Natural killer cell (primary cell): ENCODE measurements around the gene ARID1B. TPM values are rescaled to one million over a fixed set of nuclear protein-coding genes. Genes with fewer than 3 reads are reported as not detected.
A peak's percentile ranks its signal among the peaks of the same experiment; 100 is the strongest.

Experiments used
- ATAC-seq, 3 donors: fragments of 150-1000 bp in 2 of 3; fragments of 200-7000 bp in 1 of 3; cut with Tn5 transposase; 1 replicate in 1 of 3; 2 replicates in 2 of 3; pipeline ENCODE4 v1.10.0; 2021; ENCODE audit warnings: mild to moderate bottlenecking in 2 of 3, moderate library complexity in 2 of 3
- DNase-seq, 2 donors: peaks; one replicate each; pipeline versions ENCODE4 v3.0.0 to v3.0.0-alpha.2; 2013 to 2021; ENCODE audit warnings: mixed read lengths in 1 of 2
- H3K27ac ChIP-seq: one replicate; pipeline ENCODE4 v1.5.1; 2013; ENCODE audit warnings: mild to moderate bottlenecking, low read length
- H3K27me3 ChIP-seq: one replicate; pipeline ENCODE4 v1.6.1; 2013; ENCODE audit warnings: low read length; ENCODE audit not compliant: control insufficient read depth, insufficient read depth
- H3K36me3 ChIP-seq: one replicate; pipeline ENCODE4 v1.6.1; 2013; ENCODE audit warnings: low read length; ENCODE audit not compliant: control insufficient read depth, insufficient read depth
- H3K4me1 ChIP-seq: one replicate; pipeline ENCODE4 v1.6.1; 2013; ENCODE audit warnings: low read length; ENCODE audit not compliant: control insufficient read depth, insufficient read depth
- H3K4me3 ChIP-seq: one replicate; pipeline ENCODE4 v1.5.1; 2013; ENCODE audit warnings: low read length
- H3K9me3 ChIP-seq: one replicate; pipeline ENCODE4 v1.6.1; 2013; ENCODE audit warnings: low read length; ENCODE audit not compliant: control insufficient read depth, insufficient read depth
- H3K27ac Mint-ChIP-seq, 2 donors: one replicate each; pipeline ENCODE4 v1.8.0; 2022; ENCODE audit warnings: mild to moderate bottlenecking in 2 of 2, mixed read lengths in 2 of 2, moderate library complexity in 1 of 2
- H3K27me3 Mint-ChIP-seq, 2 donors: one replicate each; pipeline ENCODE4 v1.8.0; 2022; ENCODE audit warnings: low read depth in 2 of 2, mixed read lengths in 2 of 2
- H3K36me3 Mint-ChIP-seq: one replicate; pipeline ENCODE4 v1.8.0; 2022; ENCODE audit warnings: mixed read lengths
- H3K4me1 Mint-ChIP-seq, 2 donors: one replicate each; pipeline ENCODE4 v1.8.0; 2022; ENCODE audit warnings: mixed read lengths in 2 of 2
- H3K4me3 Mint-ChIP-seq: one replicate; pipeline ENCODE4 v1.8.0; 2022; ENCODE audit warnings: mild to moderate bottlenecking, moderate library complexity, mixed read lengths
- H3K9me3 Mint-ChIP-seq, 2 donors: one replicate each; pipeline ENCODE4 v1.8.0; 2022; ENCODE audit warnings: mixed read lengths in 2 of 2
- WGBS: methylation state at CpG from one replicate; pipeline ENCODE4 v1.1.7; 2013; ENCODE audit warnings: missing lambda C conversion rate; ENCODE audit not compliant: insufficient coverage; 5-methylcytosine and 5-hydroxymethylcytosine counted together
- intact Hi-C: fragments of 100-400 bp; cut with micrococcal nuclease; formaldehyde crosslinking; loops from one replicate; pipeline ENCODE4 v1.14.2; 2022
- total RNA-seq, 4 donors: library from RNA; stranded (reverse); fragments of 120-200 nt in 1 of 4; gene quantifications; one replicate each; pipeline versions ENCODE4 v1.2.3 to v1.2.4, GENCODE V29; 2013 to 2022
- TF ChIP-seq, protein P1 (sequence below): fragments of 200-600 bp; IDR thresholded peaks from one replicate; pipeline ENCODE4 v1.8.0; 2022; ENCODE audit warnings: antibody characterized with exemption

Gene ARID1B
- total RNA-seq, 3 donors from 2014 or later (not counting 1 experiment from before 2014, with no cell fraction given): 180 to 201 (median 189) TPM

DNA sequence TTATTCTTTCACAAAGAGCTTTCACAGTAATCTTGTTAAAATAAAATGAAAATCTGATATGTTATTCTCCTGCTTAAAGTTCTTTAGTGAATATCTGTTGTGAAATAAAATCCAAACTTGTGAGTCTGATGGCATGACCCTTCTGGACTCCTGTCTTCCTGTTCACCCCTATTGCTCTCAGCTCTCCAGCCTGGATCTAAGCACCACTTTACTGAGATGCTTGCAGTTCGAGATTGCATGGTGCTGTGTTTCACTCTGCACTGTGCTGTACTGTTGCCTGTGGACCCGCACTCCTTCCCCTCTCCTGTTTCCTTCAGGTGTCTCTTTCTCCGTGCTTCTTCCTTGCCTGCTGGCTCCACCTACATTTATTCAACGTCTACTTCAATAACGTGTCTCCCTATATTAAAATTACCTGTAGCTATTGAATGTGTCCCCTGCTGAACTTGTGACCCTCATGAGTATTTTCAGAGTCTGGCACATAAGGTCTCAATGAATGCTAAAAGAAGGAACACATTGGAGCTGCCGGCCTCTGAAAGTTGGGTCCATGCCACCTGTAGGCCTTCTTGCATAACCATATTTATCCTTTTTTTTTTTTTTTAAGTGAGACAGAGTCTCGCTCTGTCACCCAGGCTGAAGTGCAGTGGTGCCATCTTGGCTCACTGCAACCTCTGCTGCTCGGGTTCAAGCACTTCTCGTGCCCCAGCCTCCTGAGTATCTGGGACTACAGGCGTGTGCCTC is 100.1 kb downstream of the ARID1B start:
- Mint-ChIP-seq H3K27ac (no peak overlapping the region), H3K9me3 (no peaks in the 10 kb centered on the region), H3K27me3 (no peaks in the 10 kb centered on the region), H3K4me3 (no peak overlapping the region), H3K36me3 (no peaks in the 10 kb centered on the region), H3K4me1 (peaks cover 53 to 77% of the 10 kb centered on the region in 2 donors)
- no peak overlapping the region for H3K27ac ChIP-seq
- no peaks in the 10 kb centered on the region for H3K27me3 ChIP-seq
- intact Hi-C loops: no loop called here
- H3K36me3 ChIP-seq: no peaks in the 10 kb centered on the region
- no peaks in the 10 kb centered on the region for H3K4me1 ChIP-seq
- TF ChIP-seq, protein P1, sequence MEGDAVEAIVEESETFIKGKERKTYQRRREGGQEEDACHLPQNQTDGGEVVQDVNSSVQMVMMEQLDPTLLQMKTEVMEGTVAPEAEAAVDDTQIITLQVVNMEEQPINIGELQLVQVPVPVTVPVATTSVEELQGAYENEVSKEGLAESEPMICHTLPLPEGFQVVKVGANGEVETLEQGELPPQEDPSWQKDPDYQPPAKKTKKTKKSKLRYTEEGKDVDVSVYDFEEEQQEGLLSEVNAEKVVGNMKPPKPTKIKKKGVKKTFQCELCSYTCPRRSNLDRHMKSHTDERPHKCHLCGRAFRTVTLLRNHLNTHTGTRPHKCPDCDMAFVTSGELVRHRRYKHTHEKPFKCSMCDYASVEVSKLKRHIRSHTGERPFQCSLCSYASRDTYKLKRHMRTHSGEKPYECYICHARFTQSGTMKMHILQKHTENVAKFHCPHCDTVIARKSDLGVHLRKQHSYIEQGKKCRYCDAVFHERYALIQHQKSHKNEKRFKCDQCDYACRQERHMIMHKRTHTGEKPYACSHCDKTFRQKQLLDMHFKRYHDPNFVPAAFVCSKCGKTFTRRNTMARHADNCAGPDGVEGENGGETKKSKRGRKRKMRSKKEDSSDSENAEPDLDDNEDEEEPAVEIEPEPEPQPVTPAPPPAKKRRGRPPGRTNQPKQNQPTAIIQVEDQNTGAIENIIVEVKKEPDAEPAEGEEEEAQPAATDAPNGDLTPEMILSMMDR: no peak
- H3K9me3 ChIP-seq: no peaks in the 10 kb centered on the region
- ATAC-seq (no peak), DNase-seq (no peak)
- WGBS: 90% methylated on average over 10 of the region's 10 CpGs
- H3K4me3 ChIP-seq: no peak overlapping the region

DNA sequence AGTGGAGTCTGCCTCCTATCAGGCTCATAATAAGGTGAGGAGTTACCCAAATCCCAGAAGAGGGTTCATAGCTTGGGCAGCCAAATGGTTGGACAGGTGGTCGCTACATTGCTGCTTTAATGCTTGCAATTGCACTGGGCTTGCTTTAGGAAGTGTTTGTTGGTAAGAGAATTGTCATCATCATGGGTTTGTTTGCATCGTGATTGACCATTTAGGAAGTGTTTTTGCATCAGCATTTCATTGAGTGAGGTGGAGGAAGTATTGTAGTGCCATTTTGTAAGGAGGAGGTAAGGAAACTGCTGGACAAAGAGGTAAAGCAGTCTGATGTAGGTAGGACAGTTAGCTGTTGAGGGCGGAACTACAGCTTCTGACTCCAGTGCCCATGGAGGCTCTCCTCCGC is 101.5 kb downstream of the ARID1B start:
- H3K9me3 ChIP-seq: no peaks in the 10 kb centered on the region
- no peak overlapping the region for H3K4me3 ChIP-seq
- H3K4me3 Mint-ChIP-seq: no peak overlapping the region
- H3K4me1 Mint-ChIP-seq: peaks cover 59 to 82% of the 10 kb centered on the region in 2 donors
- ATAC-seq (no peak), DNase-seq (no peak)
- peaks cover 9% of the 10 kb centered on the region for H3K4me1 ChIP-seq
- no peaks in the 10 kb centered on the region for H3K27me3 Mint-ChIP-seq
- TF ChIP-seq, protein P1: no peak
- H3K36me3 Mint-ChIP-seq: no peaks in the 10 kb centered on the region
- H3K9me3 Mint-ChIP-seq: no peaks in the 10 kb centered on the region
- H3K27me3 ChIP-seq: no peaks in the 10 kb centered on the region
- H3K36me3 ChIP-seq: no peaks in the 10 kb centered on the region
- 92% methylated on average over 4 of the region's 4 CpGs for WGBS
- intact Hi-C loops: no loop called here
- H3K27ac ChIP-seq: no peak overlapping the region
- peak overlapping the region in 1 of 2 donors; percentile 50 for H3K27ac Mint-ChIP-seq

DNA sequence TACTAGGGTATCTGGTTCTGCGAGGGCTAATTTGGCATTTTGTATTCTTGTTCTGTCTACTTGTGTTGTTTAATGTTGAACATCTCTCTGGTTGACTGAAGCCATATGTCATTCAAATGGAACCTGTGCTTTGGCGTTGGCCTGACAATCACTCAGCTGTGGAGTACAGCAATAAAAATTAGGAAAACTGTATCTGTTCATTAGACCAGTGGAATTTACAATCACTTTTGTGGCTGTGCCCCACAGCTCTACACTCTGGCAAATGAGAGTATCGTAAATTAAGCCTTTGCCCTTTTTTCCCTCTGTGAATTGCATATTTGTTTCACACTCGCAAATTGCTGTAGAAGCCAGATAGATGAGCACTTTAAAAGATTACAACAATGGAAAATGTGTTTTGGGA is 102.0 kb downstream of the ARID1B start:
- Histone ChIP-seq H3K9me3 (no peaks in the 10 kb centered on the region), H3K27me3 (no peaks in the 10 kb centered on the region), H3K4me1 (peaks cover 10% of the 10 kb centered on the region), H3K4me3 (no peak overlapping the region), H3K27ac (no peak overlapping the region), H3K36me3 (no peaks in the 10 kb centered on the region)
- no peak overlapping the region for H3K27ac Mint-ChIP-seq
- H3K9me3 Mint-ChIP-seq: no peaks in the 10 kb centered on the region
- peaks cover 65 to 83% of the 10 kb centered on the region in 2 donors for H3K4me1 Mint-ChIP-seq
- intact Hi-C loops: no loop called here
- H3K27me3 Mint-ChIP-seq: no peaks in the 10 kb centered on the region
- no peak overlapping the region for H3K4me3 Mint-ChIP-seq
- ATAC-seq: no peak
- TF ChIP-seq, protein P1: no peak
- no peak for DNase-seq
- H3K36me3 Mint-ChIP-seq: no peaks in the 10 kb centered on the region
- WGBS: 93% methylated on average over 3 of the region's 4 CpGs

DNA sequence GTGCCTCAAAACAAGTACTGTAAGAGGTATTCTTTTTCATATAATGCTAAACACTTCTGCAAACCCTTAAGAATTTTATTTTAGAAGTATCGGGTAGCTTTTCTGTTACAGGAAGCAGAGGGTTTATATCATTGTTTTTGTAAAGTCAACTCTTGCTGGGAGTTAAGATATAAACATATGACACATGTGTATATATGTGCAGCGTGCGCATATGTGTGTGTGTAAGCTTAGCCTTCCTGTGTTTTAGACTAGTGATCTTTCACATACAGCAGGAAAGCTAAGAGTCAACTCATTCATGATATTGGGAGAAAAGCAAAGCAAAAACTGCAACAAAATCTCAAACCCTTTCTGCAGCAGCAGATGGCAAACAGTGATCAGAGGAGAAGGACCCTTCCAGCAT is 102.4 kb downstream of the ARID1B start:
- TF ChIP-seq, protein P1: no peak
- Mint-ChIP-seq H3K27me3 (no peaks in the 10 kb centered on the region), H3K4me1 (peaks cover 66 to 83% of the 10 kb centered on the region in 2 donors), H3K9me3 (no peaks in the 10 kb centered on the region), H3K4me3 (no peak overlapping the region), H3K36me3 (no peaks in the 10 kb centered on the region), H3K27ac (no peak overlapping the region)
- ATAC-seq (no peak), DNase-seq (no peak)
- 50% methylated on average over 1 of the region's 3 CpGs for WGBS
- intact Hi-C loops: no loop called here
- no peaks in the 10 kb centered on the region for H3K9me3 ChIP-seq
- no peaks in the 10 kb centered on the region for H3K27me3 ChIP-seq
- H3K4me1 ChIP-seq: peaks cover 13% of the 10 kb centered on the region
- no peak overlapping the region for H3K27ac ChIP-seq
- H3K4me3 ChIP-seq: no peak overlapping the region
- no peaks in the 10 kb centered on the region for H3K36me3 ChIP-seq
